HG03460 (cell line): Measurements from ENCODE around the gene PTGES3.
A peak's percentile ranks its signal among the peaks of the same experiment; 100 is the strongest.
"Not testable (repeated sequence)": the region's sequence is repeated elsewhere in the genome, so short reads cannot be mapped to it uniquely, and the experiment has no call there.

Source experiments
- ATAC-seq: cut with Tn5 transposase; IDR thresholded peaks from one replicate; pipeline ENCODE4 v1.9.1; 2021; ENCODE audit not compliant: unreplicated experiment

Gene PTGES3, protein sequence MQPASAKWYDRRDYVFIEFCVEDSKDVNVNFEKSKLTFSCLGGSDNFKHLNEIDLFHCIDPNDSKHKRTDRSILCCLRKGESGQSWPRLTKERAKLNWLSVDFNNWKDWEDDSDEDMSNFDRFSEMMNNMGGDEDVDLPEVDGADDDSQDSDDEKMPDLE

DNA sequence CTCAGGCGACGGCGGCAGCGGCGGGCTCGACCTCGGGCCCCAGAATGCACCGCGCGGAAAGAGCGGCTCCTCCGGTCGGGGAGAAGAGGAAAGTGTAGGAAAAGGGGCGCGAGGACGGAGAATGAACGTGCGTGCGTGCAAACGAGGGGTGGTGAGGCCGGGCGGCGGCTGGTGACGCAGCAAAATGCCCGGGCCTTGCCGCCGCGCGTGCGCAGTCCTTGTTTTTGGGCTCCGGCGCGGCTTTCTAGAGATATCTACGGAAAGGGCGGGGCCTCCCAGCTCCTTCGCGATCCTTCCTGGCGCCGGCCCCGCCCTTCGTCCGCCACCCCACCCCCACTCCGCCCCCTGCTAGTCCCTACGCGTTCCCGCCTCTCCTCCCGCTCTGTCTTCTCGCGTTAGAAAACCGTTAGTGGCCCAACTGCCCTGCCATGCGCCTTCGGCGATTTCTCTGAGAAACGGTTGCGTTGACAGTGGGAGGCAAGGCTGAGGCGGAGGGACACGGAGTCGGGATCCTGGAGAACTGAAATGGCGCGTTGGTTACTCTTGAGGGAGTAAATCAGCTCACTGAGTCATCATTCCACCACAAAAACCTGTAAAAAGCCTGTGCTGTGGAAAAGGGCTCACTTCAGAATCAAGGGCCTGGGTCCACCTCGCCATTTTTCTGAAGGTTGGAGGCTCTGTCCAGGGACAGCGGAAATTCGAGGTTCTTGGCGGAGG lies at the start of gene PTGES3:
PTGES3 (minus strand) TSS at position 156 of the 717 bp plus-strand sequence. CDS start 285 bp downstream, outside the sequence.
- ATAC-seq = peak; percentile 56

DNA sequence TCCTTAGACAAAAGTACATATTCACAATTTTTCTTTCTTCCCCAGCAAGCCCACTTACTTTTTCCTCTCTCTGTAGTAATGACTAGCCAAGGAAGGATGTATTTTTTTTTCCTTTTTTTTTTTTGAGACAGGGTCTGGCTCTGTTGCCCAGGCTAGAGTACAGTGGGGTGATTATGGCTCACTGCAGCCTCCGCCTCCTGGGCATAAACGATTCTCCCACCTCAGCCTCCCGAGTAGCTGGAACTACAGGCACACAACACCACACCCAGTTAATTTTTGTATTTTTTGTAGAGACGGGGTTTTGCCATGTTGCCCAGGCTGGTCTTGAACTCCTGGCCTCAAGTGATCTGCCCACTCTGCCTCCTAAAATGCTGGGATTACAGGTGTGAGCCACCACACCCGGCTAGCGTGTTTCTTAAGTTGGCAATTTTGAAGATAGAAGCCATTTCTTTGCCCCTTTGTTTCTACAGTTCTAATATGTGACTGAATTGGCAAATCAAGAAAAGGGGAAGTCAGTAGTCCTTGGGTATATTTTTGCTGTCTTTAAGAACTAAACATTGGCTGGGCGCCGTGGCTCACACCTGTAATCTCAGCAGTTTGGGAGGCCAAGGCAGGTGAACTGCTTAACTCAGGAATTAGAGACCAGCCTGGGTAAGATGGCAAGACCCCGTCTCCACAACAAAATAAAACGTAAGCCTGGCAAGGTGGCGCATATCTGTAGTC lies 40.2 kb upstream of the PTGES3 start:
- ATAC-seq = no peak

DNA sequence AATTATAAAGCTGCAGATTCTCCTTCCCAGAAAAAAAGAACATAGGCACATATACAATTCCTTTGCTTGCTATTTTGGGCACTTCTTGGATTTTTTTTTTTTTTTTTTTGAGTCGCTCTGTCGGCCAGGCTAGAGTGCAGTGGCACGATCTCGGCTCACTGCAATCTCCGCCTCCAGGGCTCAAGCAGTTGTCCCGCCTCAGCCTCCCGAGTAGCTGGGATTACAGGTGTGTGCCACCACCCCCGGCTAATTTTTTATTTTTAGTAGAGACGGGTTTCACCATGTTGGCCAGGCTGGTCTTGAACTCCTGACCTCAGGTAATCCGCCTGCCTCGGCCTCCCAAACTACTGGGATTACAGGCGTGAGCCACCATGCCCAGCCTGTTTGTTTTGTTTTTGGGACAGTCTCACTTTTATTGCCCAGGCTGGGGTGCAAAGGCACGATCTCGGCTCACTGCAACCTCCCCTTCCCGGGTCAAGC lies 38.2 kb upstream of the PTGES3 start:
- ATAC-seq = not testable (repeated sequence)

DNA sequence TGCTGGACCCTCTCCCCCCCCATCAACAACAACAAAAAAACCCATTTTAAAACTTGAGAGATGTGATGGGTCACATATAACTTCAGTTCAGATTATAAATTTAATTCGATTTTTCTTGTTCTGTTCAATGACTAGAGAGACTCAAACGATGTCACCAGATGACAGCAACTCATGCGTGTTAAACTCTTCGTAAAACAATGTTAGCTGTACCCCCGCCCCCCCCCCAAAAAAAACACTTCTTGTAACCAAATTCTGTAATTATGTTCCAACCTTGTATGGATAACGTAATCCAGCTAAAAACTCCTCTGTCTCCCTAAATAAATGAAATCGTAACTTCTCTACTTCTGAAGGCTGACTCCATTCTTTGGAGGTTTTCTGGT lies 37.6 kb upstream of the PTGES3 start:
- no peak for ATAC-seq

DNA sequence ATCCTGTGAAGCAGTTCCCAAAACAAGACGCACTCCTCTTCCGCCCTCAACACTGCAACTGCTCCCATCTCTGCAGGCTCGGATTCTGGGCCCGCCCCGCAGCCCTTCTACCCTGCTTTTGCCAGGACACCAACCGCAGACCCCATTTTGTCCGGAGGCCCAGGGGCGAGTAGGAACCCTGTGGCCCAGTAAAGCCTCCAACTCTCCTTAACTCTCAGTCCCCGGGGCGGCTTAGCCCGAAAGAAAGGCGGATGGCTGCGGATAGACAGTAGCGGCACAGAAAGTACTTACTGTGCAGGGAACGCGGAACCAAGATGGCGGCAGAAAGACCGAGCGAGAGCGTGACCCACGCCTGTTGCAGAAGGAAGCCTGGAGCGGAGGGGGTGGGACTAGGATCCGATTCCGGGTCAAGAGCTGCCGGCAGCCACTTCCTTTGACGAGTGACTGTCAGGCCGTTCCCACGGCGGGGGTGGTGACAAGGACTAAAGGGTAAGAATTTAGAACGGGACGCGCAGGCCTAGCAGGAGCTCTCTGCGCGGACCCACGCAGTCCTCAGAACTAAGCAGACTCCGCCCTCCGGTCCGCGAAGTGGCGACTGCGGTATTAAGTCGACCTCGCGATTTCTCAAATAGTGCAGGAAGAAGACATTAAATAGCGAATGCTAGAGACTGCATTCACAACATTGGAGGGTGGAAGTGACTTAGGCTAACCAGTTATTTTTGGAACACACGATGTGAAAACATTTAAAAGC lies 37.1 kb upstream of the PTGES3 start, which contains the start of gene NACA:
NACA (minus strand) TSS at position 328 of the 751 bp plus-strand sequence. CDS start 778 bp downstream, outside the sequence.
- ATAC-seq = peak; percentile 90

DNA sequence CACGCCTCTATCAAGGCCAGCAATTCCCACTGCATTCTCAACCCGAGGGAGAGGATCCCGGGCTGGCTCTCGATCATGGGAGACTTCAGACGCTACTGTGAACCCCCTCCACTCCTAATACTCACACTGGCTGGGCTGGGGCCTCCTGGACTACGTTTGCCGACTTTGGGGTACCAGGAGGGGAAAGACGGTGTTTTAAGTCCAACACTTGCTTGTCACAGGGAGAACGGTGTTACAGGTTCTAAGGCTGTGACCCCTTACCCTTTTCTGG lies 36.6 kb upstream of the PTGES3 start:
- ATAC-seq = no peak

DNA sequence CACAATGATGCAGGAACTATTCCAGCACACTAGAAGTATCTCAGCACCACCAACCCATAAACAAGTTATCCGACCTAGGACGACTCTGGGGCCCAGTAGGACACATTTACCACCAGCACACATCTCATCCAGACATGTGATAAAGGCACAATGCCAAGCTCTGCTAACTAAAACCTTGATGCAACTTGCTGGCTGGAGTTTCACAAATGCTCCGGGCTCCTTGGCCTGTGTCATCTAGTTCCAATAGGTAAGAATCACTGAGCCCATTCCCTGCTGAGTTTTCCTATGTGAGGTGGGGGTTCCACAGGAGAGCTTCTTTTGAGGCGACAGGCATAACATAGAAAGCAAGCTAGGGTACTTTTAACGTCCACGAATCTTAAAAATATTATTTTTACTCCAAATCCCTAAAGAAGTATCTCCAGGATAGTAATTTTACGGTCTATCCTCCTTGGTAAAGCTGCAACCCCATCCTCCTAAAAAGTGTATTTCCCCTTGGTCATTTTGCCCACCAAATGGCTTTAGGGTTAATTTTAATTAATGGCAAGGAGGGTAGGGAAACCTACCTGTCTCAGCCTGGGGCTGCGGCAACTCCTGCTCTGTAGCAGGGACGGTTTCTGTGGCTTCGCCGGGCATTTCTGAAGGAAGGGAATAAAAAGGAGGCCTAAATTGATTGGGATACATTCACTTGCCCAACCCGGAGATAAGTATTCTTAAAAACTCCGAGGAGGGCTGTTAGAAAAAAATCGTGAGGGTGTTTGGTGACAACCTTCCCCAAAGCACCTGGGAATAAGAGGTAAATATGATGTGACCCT lies 36.0 kb upstream of the PTGES3 start:
- ATAC-seq = no peak

DNA sequence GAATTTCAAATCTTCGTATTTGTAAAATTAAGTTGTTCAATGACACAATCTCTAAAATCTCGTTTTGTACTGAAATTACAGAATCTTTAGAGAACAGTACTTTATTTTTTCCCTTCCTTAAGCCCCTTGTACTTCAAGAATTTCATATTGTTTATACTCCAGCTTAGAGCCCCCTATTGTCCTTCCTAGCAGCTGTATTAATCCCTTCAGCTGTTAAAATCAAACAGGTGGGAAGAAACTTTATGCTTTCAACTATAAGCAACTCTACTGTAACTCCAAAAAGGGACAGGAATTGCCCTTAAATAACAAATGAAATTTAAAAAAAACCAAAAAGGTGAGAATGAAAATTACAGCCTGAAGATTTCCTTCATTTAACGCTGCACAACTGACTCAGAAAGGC lies 35.3 kb upstream of the PTGES3 start:
- ATAC-seq = no peak

DNA sequence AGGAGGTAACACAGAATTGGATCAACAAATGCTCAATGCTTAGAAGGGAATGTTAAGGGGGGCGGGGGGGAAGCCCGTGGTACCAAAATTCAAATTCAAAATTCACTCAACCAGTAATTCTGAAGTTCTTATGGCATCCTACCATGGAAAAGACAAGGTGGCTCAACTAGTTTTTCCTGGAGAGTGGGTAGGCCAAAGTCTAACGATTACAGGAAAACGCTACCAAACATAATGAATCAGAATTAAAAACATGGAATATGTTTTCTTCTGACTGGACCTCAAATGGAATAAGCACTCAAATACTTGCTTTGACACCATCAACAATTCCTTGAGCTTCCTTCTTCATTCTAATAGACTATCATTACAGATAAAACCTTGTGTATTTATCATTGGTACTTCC lies 34.7 kb upstream of the PTGES3 start:
- no peak for ATAC-seq

DNA sequence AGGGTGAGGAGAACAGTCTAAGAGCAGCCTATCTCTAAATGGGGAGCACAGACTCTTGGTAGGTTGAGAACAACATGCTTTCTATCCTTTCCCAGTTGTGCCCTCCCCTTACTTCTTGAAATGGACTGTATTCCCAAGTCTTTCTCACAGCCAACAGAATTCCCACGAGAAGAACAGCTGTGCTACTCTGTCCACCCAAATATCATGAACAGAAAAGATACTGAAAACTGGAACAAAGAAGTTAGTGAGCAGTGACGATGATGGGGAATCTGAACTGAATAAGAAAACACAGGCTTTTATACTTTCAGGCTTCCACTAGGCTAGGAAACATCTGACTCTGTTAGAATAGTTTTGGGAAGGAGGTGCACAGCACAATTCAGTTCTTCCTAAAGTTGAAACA lies 33.6 kb upstream of the PTGES3 start:
- ATAC-seq = no peak

DNA sequence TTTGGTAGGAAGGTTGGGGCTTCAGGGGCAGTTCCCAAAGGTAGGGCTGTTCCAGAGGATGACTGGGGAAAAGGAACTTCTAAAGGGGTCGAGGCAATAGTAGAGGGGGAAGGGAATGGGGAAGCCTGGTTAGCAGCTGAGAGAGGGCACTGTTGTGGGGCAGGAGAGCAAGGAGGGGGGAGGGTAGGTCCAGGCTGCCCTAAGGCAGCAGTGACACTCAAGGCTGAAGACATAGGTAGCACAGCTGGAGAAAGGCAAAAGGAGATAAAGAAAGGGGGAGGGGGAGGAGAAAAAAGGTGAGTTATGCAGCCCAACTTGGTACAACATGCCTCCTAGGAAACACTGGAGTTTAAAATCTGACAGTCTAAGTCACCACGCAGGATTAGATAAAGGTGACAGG lies 33.1 kb upstream of the PTGES3 start:
- no peak for ATAC-seq

DNA sequence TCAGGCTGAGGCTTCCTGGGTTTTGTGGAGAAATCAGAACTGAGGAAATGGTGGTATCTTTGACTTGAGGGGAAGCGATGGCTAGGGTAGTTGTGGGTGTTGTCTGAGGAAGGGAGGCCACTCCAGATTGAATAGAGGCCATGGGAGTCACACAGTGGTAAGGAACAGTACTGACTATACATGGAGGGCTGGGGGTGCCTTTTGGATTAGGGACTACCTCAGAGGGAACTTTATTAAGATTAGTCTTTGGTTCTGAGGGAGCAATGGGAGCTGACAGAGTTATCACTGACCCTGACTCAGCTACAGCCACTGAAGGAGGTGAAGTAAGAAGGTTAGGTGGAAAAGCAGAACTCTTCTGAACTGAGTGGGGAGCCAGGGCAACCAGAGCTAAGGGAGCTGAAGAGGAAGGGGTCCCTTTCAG lies 32.7 kb upstream of the PTGES3 start:
- no peak for ATAC-seq

DNA sequence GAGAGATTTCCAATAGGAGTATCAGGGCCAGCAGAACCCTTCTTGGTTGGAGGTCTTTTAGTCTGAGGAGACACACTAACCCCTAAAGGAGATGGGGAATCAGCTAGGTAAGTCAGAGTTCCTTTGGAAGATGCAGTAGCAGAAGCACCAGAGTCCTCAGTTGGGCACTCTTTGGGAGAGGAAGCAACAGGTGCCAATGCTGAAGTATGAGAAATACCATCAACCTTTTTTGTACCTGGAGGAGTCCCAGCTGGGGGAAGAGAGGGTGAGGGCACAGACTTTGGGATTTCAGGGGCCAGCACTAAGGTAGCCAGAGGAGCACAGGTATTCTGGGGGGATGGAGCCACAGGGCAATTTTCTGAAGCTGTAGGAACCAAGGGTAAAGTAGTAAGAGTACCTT lies 31.0 kb upstream of the PTGES3 start:
- ATAC-seq = no peak

DNA sequence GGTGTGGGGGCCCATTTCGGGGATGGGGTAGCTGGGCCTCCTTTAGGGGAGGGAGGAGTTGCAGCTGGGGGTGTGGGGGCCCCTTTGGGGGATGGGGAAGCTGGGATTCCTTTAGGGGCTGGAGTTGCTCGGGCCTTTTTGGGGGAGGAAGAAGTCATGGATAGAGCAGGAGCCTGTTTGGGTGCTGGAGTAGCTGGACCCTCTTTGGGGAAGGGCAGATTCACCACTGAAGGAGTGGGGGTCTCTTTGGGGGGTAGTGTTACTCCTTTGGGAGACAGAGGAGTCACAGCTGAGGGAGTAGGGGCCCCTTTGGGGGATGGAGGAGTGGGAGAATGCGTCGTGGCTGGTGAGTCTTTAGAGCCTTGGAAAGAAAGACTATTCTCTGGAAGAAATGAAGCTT lies 30.6 kb upstream of the PTGES3 start:
- no peak for ATAC-seq

DNA sequence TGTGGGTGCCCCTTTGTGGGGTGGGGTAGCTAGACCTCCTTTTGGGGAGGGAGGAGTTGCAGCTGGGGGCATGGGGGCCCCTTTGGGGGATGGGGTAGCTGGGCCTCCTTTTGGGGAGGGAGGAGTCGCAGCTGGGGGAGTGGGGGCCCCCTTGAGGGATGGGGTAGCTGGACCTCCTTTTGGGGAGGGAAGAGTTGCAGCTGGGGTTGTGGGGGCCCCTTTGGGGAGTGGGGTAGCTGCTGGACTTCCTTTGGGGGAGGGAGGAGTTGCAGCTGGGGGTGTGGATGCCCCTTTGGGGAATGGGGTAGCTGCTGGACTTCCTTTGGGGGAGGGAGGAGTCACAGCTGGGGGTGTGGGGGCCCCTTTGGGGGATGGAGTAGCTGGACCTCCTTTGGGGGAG lies 30.1 kb upstream of the PTGES3 start:
- ATAC-seq = no peak

DNA sequence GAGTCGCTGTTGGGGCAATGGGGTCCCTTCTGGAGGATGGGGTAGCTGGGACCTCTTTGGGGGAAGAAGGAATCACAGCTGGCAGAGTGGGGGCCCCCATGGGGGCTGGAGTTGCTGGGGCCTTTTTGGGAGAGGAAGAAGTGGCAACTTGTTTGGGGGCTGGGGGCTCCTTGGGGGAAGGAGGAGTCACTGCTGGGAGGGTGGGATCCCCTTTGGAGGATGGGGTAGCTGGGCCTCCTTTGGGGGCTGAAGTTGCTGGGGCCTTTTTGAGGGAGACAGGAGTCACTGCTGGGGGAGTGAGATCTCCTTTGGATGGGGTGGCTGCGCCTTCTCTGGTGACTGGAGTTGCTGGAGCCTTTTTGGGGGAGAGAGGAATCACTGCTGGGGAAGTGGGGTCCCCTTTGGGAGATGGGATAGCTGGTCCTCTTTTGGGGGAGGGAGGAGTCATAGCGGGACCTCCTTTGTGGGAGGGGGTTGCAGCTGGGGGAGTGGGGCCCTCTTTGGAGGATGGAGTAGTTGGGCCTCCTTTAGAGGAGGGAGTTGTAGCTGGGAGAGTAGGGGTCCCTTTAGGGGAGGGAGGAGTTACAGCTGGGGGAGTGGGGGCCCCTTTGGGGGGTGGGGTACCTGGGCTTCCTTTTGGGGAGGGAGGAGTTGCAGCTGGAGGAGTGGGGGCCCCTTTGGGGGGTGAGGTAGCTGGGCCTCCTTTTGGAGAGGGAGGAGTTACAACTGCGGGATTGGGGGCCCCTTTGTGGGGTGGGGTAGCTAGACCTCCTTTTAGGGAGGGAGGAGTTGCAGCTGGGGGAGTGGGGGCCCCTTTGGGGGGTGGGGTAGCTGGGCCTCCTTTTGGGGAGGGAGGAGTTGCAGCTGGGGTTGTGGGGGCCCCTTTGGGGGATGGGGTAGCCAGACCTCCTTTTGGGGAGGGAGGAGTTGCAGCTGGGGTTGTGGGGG lies 29.1 kb upstream of the PTGES3 start:
- ATAC-seq = no peak

DNA sequence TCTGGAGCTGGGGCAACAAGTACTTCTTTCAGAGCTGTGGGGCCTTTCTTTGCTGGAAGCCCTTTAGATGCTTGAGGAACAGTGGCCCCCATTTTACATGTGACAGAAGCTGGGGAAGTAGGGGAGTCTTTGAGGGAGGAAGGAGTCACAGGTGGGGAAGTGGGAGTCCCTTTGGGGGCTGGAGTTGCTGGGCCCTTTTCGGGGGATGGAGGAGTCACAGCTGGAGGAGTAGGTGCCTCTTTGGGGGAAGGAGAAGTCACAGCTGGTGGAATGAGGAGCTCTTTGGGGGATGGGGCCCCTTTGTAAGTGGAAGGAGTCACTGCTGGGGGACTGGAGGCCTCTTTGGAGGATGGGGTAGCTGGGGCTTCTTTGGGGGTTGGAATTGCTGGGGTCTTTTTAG lies 28.4 kb upstream of the PTGES3 start:
- no peak for ATAC-seq

DNA sequence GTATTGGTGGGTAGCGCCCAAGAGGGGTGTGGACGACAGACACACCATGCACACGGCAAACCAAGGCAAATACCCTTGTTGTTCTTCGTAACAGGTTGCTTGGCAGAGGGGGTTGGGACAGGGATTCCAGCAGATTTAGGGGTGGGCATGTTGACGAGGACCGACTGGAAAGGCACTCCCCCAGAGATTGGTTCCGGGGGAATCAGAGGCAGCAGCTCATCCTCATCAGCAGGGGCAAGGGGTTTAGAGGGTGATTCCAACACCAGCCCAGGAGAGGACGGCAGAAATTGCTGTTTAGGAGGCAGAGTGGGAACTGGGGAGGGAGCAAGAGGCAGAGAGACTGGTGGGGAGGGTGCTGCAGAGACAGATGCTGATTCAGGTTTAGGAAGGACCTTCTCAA lies 27.7 kb upstream of the PTGES3 start:
- ATAC-seq = no peak

DNA sequence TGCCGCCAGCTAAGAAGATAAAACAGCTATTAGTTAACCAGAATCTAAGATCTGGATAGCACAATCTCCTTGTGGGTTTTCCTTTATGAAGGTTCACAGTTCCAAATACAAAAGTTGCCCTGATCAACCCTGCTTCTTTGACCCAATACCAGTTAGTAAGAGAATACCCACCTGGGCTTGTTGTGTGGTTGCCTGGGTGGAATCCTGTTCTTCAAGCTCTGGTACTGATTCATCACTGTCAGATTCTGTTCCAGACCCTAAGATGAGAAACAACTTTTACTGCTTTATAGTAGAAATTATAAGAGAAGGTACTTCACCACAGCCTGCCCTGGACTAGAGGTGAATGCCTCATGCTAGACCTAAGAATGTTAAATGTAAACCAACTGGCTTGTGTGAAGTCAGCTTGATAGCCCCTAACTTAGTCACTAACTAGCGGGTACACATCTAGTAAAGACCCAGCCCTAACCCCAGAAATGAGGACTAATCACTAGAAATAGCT lies 26.4 kb upstream of the PTGES3 start:
- no peak for ATAC-seq
